ENCODE measurements around the gene LPP.

DNA sequence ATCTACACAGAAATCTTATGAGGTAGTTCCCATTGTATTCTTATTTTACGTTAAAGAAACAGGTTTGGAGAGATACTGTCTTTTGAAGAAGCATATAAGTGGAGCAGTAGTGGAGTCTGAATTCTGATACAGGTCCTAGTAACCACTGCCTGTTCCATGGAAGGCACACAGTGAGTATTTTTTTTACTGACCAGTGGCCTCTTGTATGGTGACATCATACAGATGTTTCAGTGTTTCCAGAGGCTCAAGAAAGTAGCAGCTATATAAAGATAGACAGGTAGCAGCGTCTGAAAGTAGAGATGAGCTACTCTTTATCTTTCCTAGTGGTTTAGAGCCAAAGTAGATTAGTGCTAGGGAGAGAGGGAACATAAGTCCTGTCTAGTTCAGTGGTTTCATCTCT is 173.5 kb downstream of the LPP start:
- TF ChIP-seq POLR2A (IDR thresholded peaks at IDR 0.05; ENCODE audit: low read depth, low read length) = no peak
- TF ChIP-seq TAF1 (IDR thresholded peaks at IDR 0.05; ENCODE audit: borderline replicate concordance, low read depth, low read length) = no peak
- no peak for TF ChIP-seq POLR2AphosphoS5 (IDR thresholded peaks at IDR 0.05; ENCODE audit: low read depth, low read length)
